ENCODE measurements around the gene SLC39A2. TPM values are rescaled to one million over a fixed set of nuclear protein-coding genes. Genes with fewer than 3 reads are reported as not detected.

Gene SLC39A2
- total and polyA plus RNA-seq, 9 of the 15 experiments (the other 6 are each of a cell fraction or from before 2014, with no cell fraction given), result 0.06 to 0.09 TPM; not detected in 7

GRCh38 chr14:21043974-21044618 is 45.0 kb downstream of the SLC39A2 start:
- 22% methylated on average over 5 of the region's 6 CpGs for WGBS (ENCODE audit: insufficient coverage, low coverage, missing lambda C conversion rate)
- TF ChIP-seq ID3 (CRISPR knock-in tag; IDR thresholded peaks at IDR 0.05) (no peak), ID3 (tag; IDR thresholded peaks at IDR 0.05) (peak; percentile 50; the same call in 1 of the 2 replicates), GATA2 (CRISPR knock-in tag; IDR thresholded peaks at IDR 0.05) (peak; percentile 37; the same call in 1 of the 2 replicates), TBP (optimal IDR thresholded peaks at IDR 0.05; ENCODE audit: low read depth, low read length) (peak; percentile 41), SMARCE1 (IDR thresholded peaks at IDR 0.05) (peak; percentile 52; the same call in 1 of the 2 replicates), ETV1 (tag; conservative IDR thresholded peaks at IDR 0.05; ENCODE audit: low read depth) (peak; percentile 96), CEBPB (tag; IDR thresholded peaks at IDR 0.05) (peak; percentile 96), RCOR1 (IDR thresholded peaks at IDR 0.05; ENCODE audit: borderline replicate concordance in 1 of 2, low read depth in 2 of 2, low read length in 2 of 2) (peak in 1 of 2 experiments; percentile 61; a peak in 1 of 4 replicates), NKRF (IDR thresholded peaks at IDR 0.05; ENCODE audit: borderline replicate concordance) (no peak), DPF2 (IDR thresholded peaks at IDR 0.05) (peak; percentile 71), ETV6 (IDR thresholded peaks at IDR 0.05; ENCODE audit: borderline replicate concordance in 1 of 2, low read depth in 2 of 2, low read length in 1 of 2) (peak in 1 of 2 experiments; percentile 31; a peak in 1 of 4 replicates), ETV6 (CRISPR knock-in tag; IDR thresholded peaks at IDR 0.05; ENCODE audit: borderline replicate concordance) (no peak), PYGO2 (tag; IDR thresholded peaks at IDR 0.05) (no peak), ZNF592 (IDR thresholded peaks at IDR 0.05) (0 out of 2 replicates have a peak, but pooled peaks have one; percentile 35), ARID1B (IDR thresholded peaks at IDR 0.05) (peak; percentile 70)

More at GRCh38 chr14:21043974-21044618, 45.0 kb downstream of the SLC39A2 start:
- ATAC-seq (peak; percentile 47), DNase-seq (ENCODE audit: extremely low read depth in 1 of 4, low spot score in 3 of 4) (peak in 2 of 4 experiments; percentile 47 to 57), FAIRE-seq (peak; percentile 55)
- CTCF ChIA-PET (ENCODE audit: low intra/inter-chr PET ratio), result interaction anchor here (0.9 kb wide), 1 partner anchor 29 kb away, joined by 3 read pairs; no protein-coding TSS in a partner anchor
- peak overlapping the region; percentile 86 for H2AFZ ChIP-seq (ENCODE audit: low read depth, low read length)
- no peaks in the 10 kb centered on the region for H3K36me3 ChIP-seq (ENCODE audit: control insufficient read depth, insufficient read depth, low read length)
- peak overlapping the region; percentile 53 for H3K4me2 ChIP-seq (ENCODE audit: insufficient read depth, low read length)
- H3K9ac ChIP-seq (ENCODE audit: insufficient read depth in 1 of 2, low read depth in 2 of 2, low read length in 2 of 2), result peak overlapping the region; percentile 22 to 31; a peak in 1 of 4 replicates
- no peaks in the 10 kb centered on the region for H3K27me3 ChIP-seq (ENCODE audit: control insufficient read depth in 2 of 2, insufficient read depth in 2 of 2, low read length in 2 of 2)
- no peaks in the 10 kb centered on the region for H3K9me1 ChIP-seq (ENCODE audit: control insufficient read depth, insufficient read depth, low read length)
- no TSS peak for BruUV-seq (replicated peaks)
- H3K4me1 ChIP-seq (replicated peaks in 1 of 2; ENCODE audit: control insufficient read depth in 2 of 2, insufficient read depth in 2 of 2, low read length in 2 of 2), result peaks cover 5 to 18% of the 10 kb centered on the region in 2 experiments; a peak in 4 of 5 replicates
- no peaks in the 10 kb centered on the region for H4K20me1 ChIP-seq (replicated peaks; ENCODE audit: control insufficient read depth, insufficient read depth, low read length)
- no peaks in the 10 kb centered on the region for H3K9me3 ChIP-seq (replicated peaks; ENCODE audit: control insufficient read depth, insufficient read depth, low read depth, low read length)
- no peaks in the 10 kb centered on the region for H3K79me2 ChIP-seq (ENCODE audit: control insufficient read depth, insufficient read depth, low read length)
- in situ Hi-C loops (cut with MboI) (no loop called here), intact Hi-C loops (cut with micrococcal nuclease) (loop anchor here (5.0 kb wide), 1 partner anchor 187 kb away; no protein-coding TSS in a partner anchor)
- peak overlapping the region; percentile 38; the same call in 1 of the 3 replicates for H3K27ac ChIP-seq (ENCODE audit: extremely low read depth, low read depth, low read length)
- POLR2A ChIA-PET, result interaction anchor here (0.9 kb wide), 1 partner anchor 16 kb away, joined by 3 read pairs; no protein-coding TSS in a partner anchor
- no peak overlapping the region for H3K4me3 ChIP-seq

Measured in K562 (cell line).